Stimulated activated effector memory CD8-positive, alpha-beta T cell treated with anti-CD3 and anti-CD28 coated beads, Interleukin-12 subunit alpha, Interleukin-12 subunit beta, amount 100 ng/mL, for 72 hours (primary cell): ENCODE measurements around the gene RMDN3.

Experiments used
- ATAC-seq: fragments of 150-1000 bp; cut with Tn5 transposase; 2 replicates; pipeline ENCODE4 v1.10.0; 2021
- DNase-seq, 2 donors: peaks; one replicate each; pipeline ENCODE4 v3.0.0; 2021 to 2022; ENCODE audit warnings: low spot score in 2 of 2
- H3K27ac Mint-ChIP-seq: one replicate; pipeline ENCODE4 v1.8.0; 2022; ENCODE audit warnings: mild to moderate bottlenecking, mixed read lengths
- H3K36me3 Mint-ChIP-seq: one replicate; pipeline ENCODE4 v1.8.0; 2022; ENCODE audit warnings: mild to moderate bottlenecking, mixed read lengths
- H3K4me1 Mint-ChIP-seq: one replicate; pipeline ENCODE4 v1.8.0; 2022; ENCODE audit warnings: mixed read lengths
- H3K4me3 Mint-ChIP-seq: one replicate; pipeline ENCODE4 v1.8.0; 2022; ENCODE audit warnings: mild to moderate bottlenecking, mixed read lengths
- H3K9me3 Mint-ChIP-seq: one replicate; pipeline ENCODE4 v1.8.0; 2022; ENCODE audit warnings: mixed read lengths

Gene RMDN3

GRCh38 chr15:40782609-40783227, 27.7 kb upstream of the RMDN3 start:
- no peak overlapping the region for H3K4me3 Mint-ChIP-seq
- DNase-seq, result peak; percentile 64 to 82
- peaks cover 29% of the 10 kb centered on the region for H3K4me1 Mint-ChIP-seq
- peaks cover 29% of the 10 kb centered on the region for H3K36me3 Mint-ChIP-seq
- peak overlapping the region; percentile 91 for H3K27ac Mint-ChIP-seq
- peak; percentile 97 for ATAC-seq
- H3K9me3 Mint-ChIP-seq, result no peaks in the 10 kb centered on the region

GRCh38 chr15:40776537-40777141, 21.6 kb upstream of the RMDN3 start:
- Mint-ChIP-seq H3K9me3 (no peaks in the 10 kb centered on the region), H3K4me1 (peaks cover 18% of the 10 kb centered on the region), H3K36me3 (peaks cover 60% of the 10 kb centered on the region), H3K4me3 (no peak overlapping the region), H3K27ac (peak overlapping the region; percentile 84)
- ATAC-seq (peak; percentile 99), DNase-seq (peak in 1 of 2 donors; percentile 73)

- H3K36me3 Mint-ChIP-seq, result peaks cover 59% of the 10 kb centered on the region
- peaks cover 18% of the 10 kb centered on the region for H3K4me1 Mint-ChIP-seq
- no peaks in the 10 kb centered on the region for H3K9me3 Mint-ChIP-seq
- ATAC-seq (no peak), DNase-seq (no peak)
- H3K27ac Mint-ChIP-seq, result peak overlapping the region; percentile 84
- no peak overlapping the region for H3K4me3 Mint-ChIP-seq
Measured at GRCh38 chr15:40775740-40776536, 20.9 kb upstream of the RMDN3 start.

GRCh38 chr15:40775007-40775406, 20.0 kb upstream of the RMDN3 start:
- ATAC-seq (no peak), DNase-seq (no peak)
- H3K4me3 Mint-ChIP-seq, result no peak overlapping the region
- peaks cover 22% of the 10 kb centered on the region for H3K4me1 Mint-ChIP-seq
- peak overlapping the region; percentile 45 for H3K27ac Mint-ChIP-seq
- H3K9me3 Mint-ChIP-seq, result no peaks in the 10 kb centered on the region
- peaks cover 62% of the 10 kb centered on the region for H3K36me3 Mint-ChIP-seq

- Mint-ChIP-seq H3K9me3 (no peaks in the 10 kb centered on the region), H3K27ac (no peak overlapping the region), H3K4me3 (no peak overlapping the region), H3K4me1 (peaks cover 27% of the 10 kb centered on the region), H3K36me3 (peaks cover 63% of the 10 kb centered on the region)
- ATAC-seq (no peak), DNase-seq (no peak)
Measured at GRCh38 chr15:40773902-40774301, 18.8 kb upstream of the RMDN3 start.

GRCh38 chr15:40773496-40773895, 18.4 kb upstream of the RMDN3 start:
- ATAC-seq, result no peak
- no peak for DNase-seq
- peaks cover 31% of the 10 kb centered on the region for H3K4me1 Mint-ChIP-seq
- H3K27ac Mint-ChIP-seq, result no peak overlapping the region
- H3K9me3 Mint-ChIP-seq, result no peaks in the 10 kb centered on the region
- H3K4me3 Mint-ChIP-seq, result no peak overlapping the region
- peaks cover 59% of the 10 kb centered on the region for H3K36me3 Mint-ChIP-seq

GRCh38 chr15:40772014-40772413, 17.0 kb upstream of the RMDN3 start:
- Mint-ChIP-seq H3K9me3 (no peaks in the 10 kb centered on the region), H3K4me3 (no peak overlapping the region), H3K4me1 (peaks cover 33% of the 10 kb centered on the region), H3K27ac (no peak overlapping the region), H3K36me3 (peaks cover 59% of the 10 kb centered on the region)
- ATAC-seq (no peak), DNase-seq (no peak)

- Mint-ChIP-seq H3K9me3 (no peaks in the 10 kb centered on the region), H3K27ac (peak overlapping the region; percentile 71), H3K4me1 (peaks cover 28% of the 10 kb centered on the region), H3K36me3 (peaks cover 59% of the 10 kb centered on the region), H3K4me3 (no peak overlapping the region)
- no peak for ATAC-seq
- no peak for DNase-seq
Measured at GRCh38 chr15:40771242-40771641, 16.2 kb upstream of the RMDN3 start.

- Mint-ChIP-seq H3K4me3 (peak overlapping the region; percentile 59), H3K27ac (peak overlapping the region; percentile 92), H3K36me3 (peaks cover 60% of the 10 kb centered on the region), H3K9me3 (no peaks in the 10 kb centered on the region), H3K4me1 (peaks cover 35% of the 10 kb centered on the region)
- ATAC-seq (no peak), DNase-seq (no peak)
Measured at GRCh38 chr15:40770147-40770721, 15.2 kb upstream of the RMDN3 start.

GRCh38 chr15:40769274-40770146, 14.5 kb upstream of the RMDN3 start, which contains the start of gene C15orf62:
C15orf62 (plus strand) TSS chr15:40769980; CDS start chr15:40770496, 516 bp downstream.
- DNase-seq (no peak), ATAC-seq (peak; percentile 58)
- peaks cover 42% of the 10 kb centered on the region for H3K4me1 Mint-ChIP-seq
- peak within 1 kb of the TSS; percentile 59 for H3K4me3 Mint-ChIP-seq
- peaks cover 57% of the 10 kb centered on the region for H3K36me3 Mint-ChIP-seq
- H3K27ac Mint-ChIP-seq, result peak within 1 kb of the TSS; percentile 92
- H3K9me3 Mint-ChIP-seq, result no peaks in the 10 kb centered on the region

GRCh38 chr15:40768521-40769273, 13.6 kb upstream of the RMDN3 start:
- DNase-seq, result no peak
- peak overlapping the region; percentile 92 for H3K27ac Mint-ChIP-seq
- no peaks in the 10 kb centered on the region for H3K9me3 Mint-ChIP-seq
- H3K36me3 Mint-ChIP-seq, result peaks cover 52% of the 10 kb centered on the region
- peaks cover 45% of the 10 kb centered on the region for H3K4me1 Mint-ChIP-seq
- peak overlapping the region; percentile 59 for H3K4me3 Mint-ChIP-seq
- ATAC-seq, result no peak

GRCh38 chr15:40767838-40768500, 12.9 kb upstream of the RMDN3 start:
- Mint-ChIP-seq H3K4me1 (peaks cover 52% of the 10 kb centered on the region), H3K27ac (peak overlapping the region; percentile 92)

GRCh38 chr15:40766906-40767837, 12.1 kb upstream of the RMDN3 start:
- no peak for DNase-seq
- no peak for ATAC-seq
- Mint-ChIP-seq H3K4me1 (peaks cover 54% of the 10 kb centered on the region), H3K27ac (peak overlapping the region; percentile 56), H3K4me3 (no peak overlapping the region), H3K9me3 (no peaks in the 10 kb centered on the region), H3K36me3 (peaks cover 62% of the 10 kb centered on the region)

More at GRCh38 chr15:40767838-40768500, 12.9 kb upstream of the RMDN3 start:
- no peaks in the 10 kb centered on the region for H3K9me3 Mint-ChIP-seq
- H3K36me3 Mint-ChIP-seq, result peaks cover 59% of the 10 kb centered on the region
- ATAC-seq, result no peak
- DNase-seq, result no peak
- no peak overlapping the region for H3K4me3 Mint-ChIP-seq
